Measurements from ENCODE around the gene MLLT6.

DNA sequence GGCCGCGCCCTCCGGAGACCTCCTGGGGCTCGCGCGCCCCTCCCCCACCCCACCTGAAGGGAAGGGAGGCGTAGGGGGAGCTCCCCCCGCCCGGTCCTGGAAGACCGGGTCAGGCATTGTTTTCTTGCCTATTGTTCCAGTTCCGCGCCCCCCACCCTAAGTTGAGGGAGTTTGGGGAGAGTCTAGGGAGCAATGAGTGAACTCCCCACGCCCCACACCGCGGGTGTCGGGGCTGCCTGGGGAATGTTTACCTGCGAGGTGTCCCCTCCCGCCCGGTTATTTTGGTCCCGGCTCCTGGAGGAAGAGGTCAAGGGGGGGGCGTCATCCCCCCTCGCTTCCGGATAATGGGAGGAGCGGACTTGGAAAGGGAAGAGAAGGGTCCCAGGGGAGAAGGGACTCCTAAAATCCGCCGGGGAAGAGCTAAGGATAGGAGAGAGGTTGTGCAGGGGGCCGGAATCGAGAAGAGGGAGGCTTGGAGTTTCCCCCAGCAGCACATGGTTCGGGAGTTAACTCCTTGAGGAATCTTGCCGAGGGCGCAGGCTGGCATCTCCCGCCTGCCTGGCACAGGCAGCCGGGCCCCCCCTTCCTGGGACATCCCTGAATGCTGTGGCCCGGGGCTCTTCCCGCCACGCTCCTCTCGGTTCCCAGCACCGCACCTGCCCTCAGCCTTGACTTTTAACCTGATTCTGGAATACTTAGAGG is 881 bp downstream of the MLLT6 start:
- peak in 1 of 2 donors; percentile 30 for TF ChIP-seq POLR2A (IDR thresholded peaks at IDR 0.05)
- TF ChIP-seq, protein P1, sequence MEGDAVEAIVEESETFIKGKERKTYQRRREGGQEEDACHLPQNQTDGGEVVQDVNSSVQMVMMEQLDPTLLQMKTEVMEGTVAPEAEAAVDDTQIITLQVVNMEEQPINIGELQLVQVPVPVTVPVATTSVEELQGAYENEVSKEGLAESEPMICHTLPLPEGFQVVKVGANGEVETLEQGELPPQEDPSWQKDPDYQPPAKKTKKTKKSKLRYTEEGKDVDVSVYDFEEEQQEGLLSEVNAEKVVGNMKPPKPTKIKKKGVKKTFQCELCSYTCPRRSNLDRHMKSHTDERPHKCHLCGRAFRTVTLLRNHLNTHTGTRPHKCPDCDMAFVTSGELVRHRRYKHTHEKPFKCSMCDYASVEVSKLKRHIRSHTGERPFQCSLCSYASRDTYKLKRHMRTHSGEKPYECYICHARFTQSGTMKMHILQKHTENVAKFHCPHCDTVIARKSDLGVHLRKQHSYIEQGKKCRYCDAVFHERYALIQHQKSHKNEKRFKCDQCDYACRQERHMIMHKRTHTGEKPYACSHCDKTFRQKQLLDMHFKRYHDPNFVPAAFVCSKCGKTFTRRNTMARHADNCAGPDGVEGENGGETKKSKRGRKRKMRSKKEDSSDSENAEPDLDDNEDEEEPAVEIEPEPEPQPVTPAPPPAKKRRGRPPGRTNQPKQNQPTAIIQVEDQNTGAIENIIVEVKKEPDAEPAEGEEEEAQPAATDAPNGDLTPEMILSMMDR (IDR thresholded peaks at IDR 0.05 in 4 of 5, conservative IDR thresholded peaks at IDR 0.05 in 1 of 5) = no peak

All from gastrocnemius medialis (tissue), 4 donors.